Nucleus accumbens (tissue), 56 donors: ENCODE data around the gene SERPINB10.

ENCODE experiments used
- DNase-seq, 56 donors: peaks; one replicate each; lab custom pipeline; 2025; lab: John Stamatoyannopoulos, UW

The SERPINB10 gene, protein sequence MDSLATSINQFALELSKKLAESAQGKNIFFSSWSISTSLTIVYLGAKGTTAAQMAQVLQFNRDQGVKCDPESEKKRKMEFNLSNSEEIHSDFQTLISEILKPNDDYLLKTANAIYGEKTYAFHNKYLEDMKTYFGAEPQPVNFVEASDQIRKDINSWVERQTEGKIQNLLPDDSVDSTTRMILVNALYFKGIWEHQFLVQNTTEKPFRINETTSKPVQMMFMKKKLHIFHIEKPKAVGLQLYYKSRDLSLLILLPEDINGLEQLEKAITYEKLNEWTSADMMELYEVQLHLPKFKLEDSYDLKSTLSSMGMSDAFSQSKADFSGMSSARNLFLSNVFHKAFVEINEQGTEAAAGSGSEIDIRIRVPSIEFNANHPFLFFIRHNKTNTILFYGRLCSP

DNA sequence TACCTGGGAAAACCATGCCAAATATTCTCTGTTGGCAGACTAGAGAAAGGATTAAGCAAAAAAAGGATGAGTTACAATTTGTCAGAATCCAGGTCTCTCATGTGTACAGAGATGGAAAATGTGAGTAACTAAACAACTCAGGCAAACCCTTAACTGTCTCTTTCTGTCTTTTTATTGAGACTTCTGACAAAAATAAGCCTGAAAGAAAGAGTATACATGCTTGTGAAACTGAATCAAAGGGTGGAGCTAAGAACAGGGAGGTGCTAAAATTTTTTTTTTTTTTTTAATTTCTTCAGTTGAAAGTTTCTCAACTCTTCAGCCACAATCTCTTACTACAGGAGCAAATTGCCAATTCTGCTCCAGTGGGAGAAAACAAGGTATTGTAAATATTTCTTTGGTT is at the start of gene SERPINB10:
TSS of gene SERPINB10 (plus strand) at position 295 of the 400 bp plus-strand sequence. CDS start 7,553 bp downstream, outside the sequence.
- DNase-seq, result no peak

DNA sequence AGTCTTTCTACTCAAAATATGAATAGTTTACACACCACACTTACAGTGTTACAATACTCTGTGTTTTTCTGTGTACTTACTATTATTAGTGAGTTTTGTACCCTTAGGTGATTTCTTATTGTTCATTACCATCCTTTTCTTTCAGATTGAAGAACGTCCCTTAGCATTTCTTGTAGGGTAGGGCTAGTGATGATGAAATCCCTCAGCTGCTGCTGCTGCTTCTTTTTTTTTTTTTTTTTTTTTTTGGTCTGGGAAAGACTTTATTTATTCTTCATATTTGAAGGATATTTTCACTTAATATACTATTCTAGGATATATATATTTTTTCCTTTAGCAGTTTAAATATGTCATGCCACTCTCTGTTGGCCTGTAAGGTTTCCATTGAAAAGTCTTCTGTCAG is 49.3 kb upstream of the SERPINB10 start:
- no peak for DNase-seq

DNA sequence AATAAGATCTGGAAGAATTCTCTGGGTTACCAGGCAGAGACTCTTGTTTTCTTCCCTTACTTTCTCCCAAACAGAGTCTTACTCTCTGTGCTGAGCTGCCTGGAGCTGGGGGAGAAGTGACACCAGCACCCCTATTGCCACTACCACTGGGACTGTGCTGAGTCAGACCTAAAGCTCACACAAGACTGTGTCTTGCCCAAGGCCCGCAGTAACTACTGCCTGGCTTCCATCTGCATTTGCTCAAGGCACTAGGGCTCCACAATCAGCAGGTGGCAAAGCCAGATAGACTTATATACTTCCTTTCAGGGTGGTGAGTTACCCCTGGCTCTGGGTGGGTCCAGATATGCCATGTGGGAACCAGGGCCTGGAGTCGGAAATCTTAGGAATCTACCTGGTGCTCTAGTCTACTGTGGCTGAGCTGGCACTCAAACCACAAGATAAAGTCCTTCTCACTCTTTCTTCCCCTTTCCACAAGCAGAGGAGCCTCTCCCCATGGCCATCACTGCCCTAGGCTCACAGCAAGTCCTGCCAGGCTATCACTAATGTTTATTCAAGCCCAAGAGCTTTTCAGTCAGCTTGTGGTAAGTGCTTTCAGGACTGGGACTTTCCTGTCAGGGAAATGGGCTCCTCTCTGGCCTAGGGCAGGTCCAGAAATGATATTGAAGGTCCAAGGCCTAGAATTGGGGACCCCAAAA is 47.8 kb upstream of the SERPINB10 start:
- DNase-seq, result no peak

DNA sequence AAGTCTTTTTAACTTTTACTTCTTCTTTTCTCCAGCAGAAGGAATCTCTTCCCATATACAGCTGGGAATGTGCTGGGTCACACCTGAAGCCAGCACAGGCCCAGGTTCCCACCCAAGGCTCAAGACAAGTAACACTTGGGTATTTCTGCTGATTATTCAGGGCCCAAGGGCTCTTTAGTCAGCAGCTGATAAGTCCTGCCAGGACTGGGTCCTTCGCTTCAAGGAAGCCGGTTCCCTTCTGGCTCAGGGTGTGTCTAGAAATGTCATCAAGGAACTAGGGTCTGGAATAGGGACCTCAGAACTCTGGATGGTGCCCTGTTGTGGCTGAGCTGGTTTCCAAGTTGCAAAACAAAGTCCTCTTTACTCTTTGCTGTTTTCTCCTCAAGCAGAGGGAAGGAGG is 47.2 kb upstream of the SERPINB10 start:
- no peak for DNase-seq

DNA sequence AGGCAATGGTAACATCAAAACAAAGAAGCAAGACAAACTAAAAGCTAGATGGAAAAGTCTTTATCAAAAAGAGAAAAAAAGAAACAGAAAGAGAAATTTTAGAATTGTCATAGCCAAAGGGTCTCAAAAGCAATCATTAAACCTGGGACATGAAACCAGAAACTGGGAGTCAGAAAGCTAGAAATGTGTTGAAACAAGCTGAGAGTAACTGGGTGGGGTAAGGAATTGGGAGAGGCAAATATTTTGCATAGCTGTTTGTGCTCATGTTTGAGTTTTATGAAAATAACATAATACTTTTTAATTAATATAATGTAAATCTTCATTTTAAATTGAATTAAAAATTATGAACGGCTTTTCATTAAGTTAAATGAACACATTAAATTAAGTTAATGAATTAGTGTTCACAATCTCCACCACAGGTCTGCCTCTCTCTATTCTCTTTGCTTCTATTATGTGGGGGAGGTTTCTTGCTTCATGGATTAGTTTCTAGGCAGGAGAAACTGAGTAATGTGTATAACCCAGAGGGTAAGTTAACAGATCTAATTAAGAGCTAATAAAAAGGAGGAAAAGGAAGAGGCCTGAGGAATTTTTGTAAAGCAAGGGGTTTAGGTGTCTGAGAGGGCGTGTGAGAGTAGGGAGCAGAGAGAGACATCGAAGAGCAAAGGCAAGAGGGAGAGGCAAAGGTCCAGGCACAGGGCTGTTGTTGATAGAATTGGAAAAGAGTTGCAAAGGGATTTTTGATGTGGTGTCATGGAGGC is 40.2 kb upstream of the SERPINB10 start:
- no peak for DNase-seq

DNA sequence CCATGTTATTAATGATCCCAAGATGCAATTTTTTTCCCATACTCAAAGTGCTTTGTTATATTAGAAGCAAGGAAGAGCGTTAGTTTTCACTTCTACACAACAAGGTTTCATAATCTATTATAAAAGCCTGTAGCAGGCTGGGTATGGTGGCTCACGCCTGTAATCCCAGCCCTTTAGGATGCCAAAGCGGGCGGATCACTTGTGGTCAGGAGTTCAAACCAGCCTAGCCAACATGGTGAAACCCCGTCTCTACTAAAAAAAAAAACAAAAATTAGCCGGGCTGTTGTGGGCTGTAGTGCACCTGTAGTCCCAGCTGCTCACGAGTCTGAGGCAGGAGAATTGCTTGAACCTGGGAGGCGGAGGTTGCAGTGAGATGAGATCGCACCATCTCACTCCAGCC is 39.2 kb upstream of the SERPINB10 start:
- no peak for DNase-seq

DNA sequence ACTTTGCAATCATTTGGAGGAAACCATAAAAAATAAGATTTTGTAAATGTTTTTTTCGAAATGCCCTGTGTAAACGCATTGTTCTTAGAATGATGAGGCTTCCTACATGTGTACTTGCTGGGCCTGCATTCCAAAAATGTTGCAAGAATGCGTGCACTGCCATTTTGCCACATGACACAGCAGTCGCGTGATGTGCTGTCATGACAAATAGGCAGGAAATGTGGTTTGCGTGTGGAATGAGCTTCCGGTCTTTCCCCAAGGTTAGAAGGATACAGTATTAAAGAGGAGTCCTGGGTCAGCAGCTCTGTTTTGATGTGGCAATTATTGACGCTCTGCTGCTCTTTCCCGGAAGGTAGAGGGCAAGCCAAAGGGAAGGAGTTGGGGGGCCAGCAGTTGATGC is 38.4 kb upstream of the SERPINB10 start:
- DNase-seq, result no peak

DNA sequence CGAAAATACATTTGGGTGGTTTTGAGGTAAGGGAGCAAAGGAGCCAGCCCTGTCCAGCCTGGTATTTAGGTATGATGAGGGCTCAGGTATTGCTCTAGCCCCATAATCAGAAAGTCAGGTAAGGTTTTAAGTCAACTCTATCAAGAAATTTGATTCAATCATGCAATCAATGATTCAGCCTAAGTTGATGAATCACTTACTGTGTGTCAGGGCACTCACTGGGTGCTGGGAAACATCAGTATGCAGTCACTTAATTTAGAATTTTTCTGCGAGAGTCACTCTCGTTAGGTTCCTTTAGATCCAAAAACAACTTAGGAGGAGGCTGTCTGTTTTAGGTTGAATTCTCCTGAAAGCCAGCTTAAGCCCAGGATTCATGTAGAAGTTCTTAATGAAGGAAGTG is 37.9 kb upstream of the SERPINB10 start:
- peak in 2 of 56 donors; percentile 3 to 10 for DNase-seq

DNA sequence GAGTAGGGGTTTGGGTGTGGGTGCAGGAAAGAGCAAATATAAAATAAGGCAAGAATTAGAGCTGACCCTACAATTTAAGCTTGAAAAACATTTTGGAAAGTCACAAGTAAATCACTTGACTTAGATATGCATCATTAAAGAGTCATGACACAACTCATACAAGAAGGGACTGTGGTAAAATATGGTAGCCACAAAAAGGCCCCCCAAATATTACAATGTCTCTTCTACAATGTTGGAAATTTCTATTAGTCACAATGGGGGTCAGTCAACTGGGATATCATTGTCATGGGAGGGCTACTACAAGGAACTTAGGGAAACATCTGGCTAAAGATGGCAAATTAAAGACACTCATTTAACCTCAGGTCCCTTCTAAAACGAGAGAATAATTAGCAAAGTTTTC is 35.9 kb upstream of the SERPINB10 start:
- DNase-seq, result no peak

DNA sequence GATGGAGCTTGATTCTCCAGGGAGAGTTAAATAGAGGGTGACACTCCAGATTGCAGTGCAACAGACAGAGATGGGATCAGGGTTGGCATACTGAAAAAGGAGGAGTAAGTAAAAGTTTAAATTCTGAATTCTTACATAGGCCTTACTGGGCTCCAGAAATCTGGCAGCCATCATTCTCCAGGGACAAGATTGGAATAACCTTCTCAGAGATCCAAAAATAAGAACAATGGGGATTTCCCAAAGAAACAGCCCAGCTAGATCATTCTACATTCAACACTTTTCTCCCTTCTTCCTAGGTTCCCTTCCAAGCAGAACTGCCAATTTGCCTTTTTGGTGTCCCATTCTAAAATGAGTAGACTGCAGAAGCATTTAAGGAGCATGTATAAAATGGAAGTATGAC is 35.2 kb upstream of the SERPINB10 start:
- no peak for DNase-seq

DNA sequence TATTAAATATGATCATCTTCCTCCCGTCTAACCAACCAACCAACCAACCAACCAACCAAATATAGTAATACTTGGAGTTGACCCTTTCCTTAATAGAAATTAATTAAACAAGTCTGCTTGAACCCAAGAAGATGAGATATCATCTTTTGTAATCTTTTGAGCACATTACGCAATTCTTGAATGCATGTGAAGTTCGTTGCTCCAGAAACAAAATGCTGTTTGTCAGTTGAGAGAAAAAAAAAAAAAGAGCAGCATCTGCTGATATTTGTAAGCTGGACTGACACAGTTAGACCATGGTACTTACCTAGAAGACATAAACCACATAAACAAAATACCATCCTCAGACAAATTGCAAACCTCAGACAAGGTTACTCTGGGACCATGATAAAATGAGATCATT is 29.4 kb upstream of the SERPINB10 start:
- no peak for DNase-seq

DNA sequence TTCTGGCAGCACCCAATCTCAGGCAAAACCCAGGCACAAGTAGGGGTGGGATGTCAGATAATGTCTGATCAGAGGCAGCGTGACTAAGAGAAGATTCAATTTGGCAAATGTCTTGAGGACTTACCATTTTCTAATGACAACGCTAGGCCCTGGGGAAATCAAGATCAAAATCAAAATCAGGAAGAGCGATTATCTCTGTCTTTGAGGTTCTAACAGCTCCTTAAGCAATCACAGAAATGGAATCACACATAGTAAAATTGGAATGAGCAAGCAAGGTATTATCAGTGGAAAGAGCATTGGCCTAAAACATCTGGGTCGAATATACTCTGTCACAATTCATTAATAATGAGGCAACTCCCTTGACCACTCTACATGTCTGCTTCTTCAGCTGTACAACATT is 28.8 kb upstream of the SERPINB10 start:
- no peak for DNase-seq

DNA sequence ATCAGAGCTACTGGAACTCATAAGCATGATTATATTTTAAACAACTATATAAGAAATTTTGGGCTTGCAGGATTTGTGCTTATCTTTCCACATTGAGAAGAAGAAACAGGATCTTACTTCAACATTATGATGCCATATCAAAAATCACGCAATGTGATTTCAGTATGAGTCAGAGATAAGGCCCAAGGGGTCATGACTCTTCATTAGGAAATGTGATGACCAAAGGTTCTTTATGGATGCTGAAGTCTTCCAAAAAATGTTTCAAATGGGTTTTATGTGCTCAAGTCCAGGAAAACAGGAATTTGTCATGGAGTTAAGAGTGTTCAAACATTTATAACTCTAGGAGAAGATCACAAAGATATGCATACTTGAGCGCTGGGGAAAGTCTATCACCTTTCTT is 28.0 kb upstream of the SERPINB10 start:
- DNase-seq, result no peak

DNA sequence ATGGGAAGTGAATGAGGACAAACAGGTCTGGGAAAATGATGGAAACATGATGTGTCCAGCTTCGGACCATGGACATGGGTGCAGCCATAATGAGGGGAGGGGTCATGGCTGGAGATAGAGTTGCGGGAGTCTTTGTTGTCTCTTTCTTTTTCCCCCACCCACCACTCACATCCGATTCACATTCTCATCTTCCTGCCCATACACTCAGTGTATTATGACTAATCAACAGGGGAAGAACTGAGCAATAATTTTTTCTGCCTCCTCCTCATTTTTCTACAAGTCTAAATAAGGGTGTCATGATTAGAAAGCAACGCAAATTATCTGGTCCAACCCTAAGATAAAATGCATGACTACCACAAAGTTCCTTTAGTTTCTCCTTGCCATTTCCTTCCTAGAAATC is 25.9 kb upstream of the SERPINB10 start:
- DNase-seq, result no peak

DNA sequence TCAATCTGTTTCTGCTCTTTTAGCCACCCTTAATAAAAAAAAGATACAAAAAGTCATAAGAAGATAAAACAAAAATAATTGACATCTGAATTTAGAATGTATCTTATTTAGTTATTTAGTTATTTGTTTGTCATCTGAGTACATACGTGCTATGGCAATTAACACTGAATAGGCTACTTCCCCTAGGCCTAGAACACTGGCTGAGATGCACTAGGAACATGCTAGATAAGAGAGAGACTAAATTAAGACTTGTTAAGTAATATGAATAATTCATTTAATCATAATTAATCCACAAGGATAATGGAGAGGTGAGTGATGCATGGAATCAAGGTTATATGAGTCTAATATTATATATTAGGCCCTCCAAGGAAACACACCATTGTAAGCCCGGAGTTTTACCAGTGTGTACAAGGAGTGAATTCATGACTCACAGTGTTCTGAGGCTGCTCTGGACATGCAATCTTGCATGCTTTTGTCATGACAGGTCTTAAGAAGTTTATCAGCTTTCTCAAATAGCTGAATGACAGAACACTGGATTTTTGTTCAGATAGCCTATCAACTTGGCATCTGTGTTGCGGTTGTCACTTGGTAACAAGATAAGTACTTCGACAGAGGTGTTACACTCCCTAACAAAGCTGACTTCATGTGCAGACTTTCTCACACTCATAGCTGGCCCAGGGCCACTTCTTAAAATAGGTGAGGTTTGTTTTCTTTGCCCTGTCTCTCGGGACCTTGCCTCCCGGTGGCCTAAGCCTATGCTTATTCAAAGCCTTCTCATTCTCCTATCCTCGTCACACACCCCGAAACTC is 25.2 kb upstream of the SERPINB10 start:
- no peak for DNase-seq

DNA sequence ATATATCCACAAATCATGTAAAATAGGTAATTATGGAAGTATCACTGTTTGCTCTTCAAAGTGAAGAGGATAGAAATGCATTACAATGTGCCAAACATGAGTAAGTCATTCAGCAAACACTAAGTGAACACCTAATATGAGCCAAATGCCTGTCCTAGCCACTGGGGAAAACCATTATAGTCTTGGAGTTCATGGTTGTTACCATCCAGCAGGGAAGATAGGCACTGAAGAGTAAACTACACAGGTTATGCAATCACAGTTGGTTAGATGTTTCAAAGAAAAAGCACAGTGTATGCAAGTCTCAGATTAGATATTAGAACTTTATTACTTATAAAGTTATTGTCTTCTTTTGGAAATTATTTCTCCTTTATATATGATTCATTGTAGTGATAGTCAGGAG is 24.1 kb upstream of the SERPINB10 start:
- no peak for DNase-seq

DNA sequence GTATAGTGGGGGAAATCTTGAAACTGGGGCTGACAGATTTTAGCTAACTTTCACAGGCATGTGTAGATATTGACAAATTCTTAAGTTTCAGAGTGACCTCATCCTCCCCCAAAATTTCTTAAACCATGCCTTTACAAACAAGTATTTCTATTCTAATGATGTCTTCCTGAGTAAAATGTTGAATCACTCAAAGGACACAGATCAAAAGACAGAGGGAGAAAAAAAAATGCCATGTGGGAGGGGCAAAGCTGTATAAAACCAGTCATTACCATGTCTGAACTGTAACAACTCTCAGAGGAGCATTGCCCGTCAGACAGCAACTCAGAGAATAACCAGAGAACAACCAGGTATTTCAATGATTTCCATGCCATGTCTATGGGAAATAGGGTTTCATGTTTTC is 20.3 kb upstream of the SERPINB10 start, which contains the start of gene SERPINB2:
TSS of gene SERPINB2 (plus strand) at position 282 of the 400 bp plus-strand sequence. CDS start 3,740 bp downstream, outside the sequence.
- no peak for DNase-seq

DNA sequence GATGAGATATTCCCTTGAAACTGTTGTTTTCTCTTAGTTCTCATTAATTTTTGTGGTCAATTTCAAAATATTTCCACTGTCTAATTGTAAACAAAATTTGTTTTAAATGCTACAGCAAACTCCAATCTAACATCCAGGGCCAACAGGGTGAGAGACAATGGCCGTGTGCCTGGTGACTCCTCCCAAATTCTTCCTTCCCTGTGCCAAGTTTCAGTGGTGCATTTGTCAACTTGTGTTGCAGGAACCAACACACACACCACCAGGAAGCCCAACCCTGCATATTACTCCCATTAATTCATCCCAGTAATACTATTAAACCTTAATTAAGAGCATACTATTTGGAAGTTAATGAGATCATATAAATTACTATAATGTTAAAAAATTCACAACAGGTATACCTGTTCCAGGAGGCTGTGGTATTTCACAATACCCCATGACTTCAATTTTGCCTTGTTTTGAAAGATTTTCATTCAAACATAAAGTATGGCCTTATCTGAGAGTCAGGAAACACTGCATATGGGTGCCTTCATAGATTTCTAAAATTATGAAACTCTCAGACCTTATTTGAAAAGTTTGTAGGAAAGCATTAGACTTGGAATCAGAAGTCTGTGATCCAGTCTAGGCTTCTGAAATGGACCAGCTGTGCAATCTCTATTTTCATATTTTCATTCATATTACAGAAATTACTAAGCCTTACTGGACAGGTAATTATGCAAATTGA is 19.1 kb upstream of the SERPINB10 start:
- DNase-seq, result no peak

DNA sequence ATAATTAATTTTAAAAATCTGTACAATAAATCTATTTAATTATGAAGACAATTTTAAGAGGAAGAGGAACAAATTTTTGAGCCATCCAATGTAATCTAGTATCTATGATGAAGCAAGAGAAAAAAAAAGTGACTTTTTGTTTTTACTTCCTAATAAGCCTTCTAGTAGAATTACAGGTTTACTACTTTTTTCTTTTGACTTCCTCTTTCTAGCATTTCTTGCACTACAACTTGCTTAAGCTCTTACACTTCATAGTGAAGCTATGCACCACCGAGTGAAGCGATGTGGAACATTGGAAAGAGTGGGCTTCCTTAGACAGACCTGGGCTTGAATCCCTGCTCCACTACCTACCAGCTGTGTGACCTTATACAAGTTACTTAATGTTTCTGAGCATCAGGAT is 18.1 kb upstream of the SERPINB10 start:
- DNase-seq, result no peak
